A673 (cell line): ENCODE results near the gene GPR21. TPM values are rescaled to one million over a fixed set of nuclear protein-coding genes. Genes with fewer than 3 reads are reported as not detected.

Experiments used
- BruUV-seq: library from RNA; stranded (reverse); fragments of 400-500 nt; replicated peaks from 2 replicates; lab custom pipeline; 2021; lab: Mats Ljungman, UMichigan
- CTCF ChIA-PET: fragments of 300-600 bp; sonication (Branson Sonifier 250); formaldehyde crosslinking; loops from one replicate; lab custom pipeline; 2022; ENCODE audit warnings: antibody characterized with exemption; lab: Charles Lee
- POLR2A ChIA-PET: fragments of 300-600 bp; sonication (Branson Sonifier 250); formaldehyde crosslinking; loops from one replicate; lab custom pipeline; 2022; ENCODE audit warnings: antibody characterized with exemption; ENCODE audit not compliant: low non-redundant PET; lab: Charles Lee
- DNase-seq: peaks from one replicate; pipeline ENCODE4 v3.0.0-alpha.2; 2015; ENCODE audit warnings: low spot score
- H3K27ac ChIP-seq: fragments of 200-600 bp; sonication (generic); 2 replicates; pipeline ENCODE4 v1.5.1; 2016; ENCODE audit warnings: mixed run types, low read depth, mild to moderate bottlenecking, mixed read lengths, antibody characterized with exemption, low read length; ENCODE audit not compliant: poor library complexity, severe bottlenecking
- H3K27me3 ChIP-seq: fragments of 200-600 bp; sonication (generic); replicated peaks from 2 replicates; pipeline ENCODE4 v1.6.1; 2017; ENCODE audit warnings: mixed run types, low read depth, mild to moderate bottlenecking, mixed read lengths, antibody characterized with exemption, low read length; ENCODE audit not compliant: insufficient read depth, poor library complexity
- H3K36me3 ChIP-seq: fragments of 200-600 bp; sonication (generic); 2 replicates; pipeline ENCODE4 v1.6.1; 2016; ENCODE audit warnings: mixed run types, mild to moderate bottlenecking, mixed read lengths, antibody characterized with exemption, low read length; ENCODE audit not compliant: insufficient read depth, poor library complexity, severe bottlenecking
- H3K4me1 ChIP-seq: fragments of 200-600 bp; sonication (generic); 2 replicates; pipeline ENCODE4 v1.6.1; 2017; ENCODE audit warnings: mixed run types, mild to moderate bottlenecking, mixed read lengths, antibody characterized with exemption, low read length; ENCODE audit not compliant: insufficient read depth, poor library complexity, severe bottlenecking
- H3K4me3 ChIP-seq: fragments of 200-600 bp; sonication (generic); 2 replicates; pipeline ENCODE4 v1.5.1; 2016; ENCODE audit warnings: low read depth, mixed run types, mild to moderate bottlenecking, mixed read lengths, low read length; ENCODE audit not compliant: poor library complexity, severe bottlenecking
- H3K9me3 ChIP-seq: fragments of 200-600 bp; sonication (generic); 2 replicates; pipeline ENCODE4 v1.6.1; 2016; ENCODE audit warnings: mixed run types, low read depth, mild to moderate bottlenecking, mixed read lengths, antibody characterized with exemption, low read length; ENCODE audit not compliant: poor library complexity, severe bottlenecking
- CTCF ChIP-seq: fragments of 300-800, 200-600 bp; sonication (generic); conservative IDR thresholded peaks from 2 replicates; pipeline ENCODE4 v1.5.1; 2017; ENCODE audit warnings: low read depth, mild to moderate bottlenecking, antibody characterized with exemption, low read length, moderate library complexity, mixed read lengths
- EZH2 ChIP-seq: fragments of 200-600 bp; sonication (generic); IDR thresholded peaks from 2 replicates; pipeline ENCODE4 v1.6.1; 2017; ENCODE audit warnings: borderline replicate concordance, low read depth, mild to moderate bottlenecking, mixed read lengths, antibody characterized with exemption, low read length; ENCODE audit not compliant: poor library complexity, severe bottlenecking
- intact Hi-C: fragments of 100-400 bp; cut with micrococcal nuclease; formaldehyde crosslinking; loops from one replicate; pipeline ENCODE4 v1.10.0; 2022; ENCODE audit not compliant: unreplicated experiment
- total RNA-seq: library from RNA; stranded (reverse); gene quantifications from 2 replicates; pipeline ENCODE4 v1.2.3, GENCODE V29; 2021

The GPR21 gene
- total RNA-seq, 1 experiment from 2014 or later, result not detected

DNA sequence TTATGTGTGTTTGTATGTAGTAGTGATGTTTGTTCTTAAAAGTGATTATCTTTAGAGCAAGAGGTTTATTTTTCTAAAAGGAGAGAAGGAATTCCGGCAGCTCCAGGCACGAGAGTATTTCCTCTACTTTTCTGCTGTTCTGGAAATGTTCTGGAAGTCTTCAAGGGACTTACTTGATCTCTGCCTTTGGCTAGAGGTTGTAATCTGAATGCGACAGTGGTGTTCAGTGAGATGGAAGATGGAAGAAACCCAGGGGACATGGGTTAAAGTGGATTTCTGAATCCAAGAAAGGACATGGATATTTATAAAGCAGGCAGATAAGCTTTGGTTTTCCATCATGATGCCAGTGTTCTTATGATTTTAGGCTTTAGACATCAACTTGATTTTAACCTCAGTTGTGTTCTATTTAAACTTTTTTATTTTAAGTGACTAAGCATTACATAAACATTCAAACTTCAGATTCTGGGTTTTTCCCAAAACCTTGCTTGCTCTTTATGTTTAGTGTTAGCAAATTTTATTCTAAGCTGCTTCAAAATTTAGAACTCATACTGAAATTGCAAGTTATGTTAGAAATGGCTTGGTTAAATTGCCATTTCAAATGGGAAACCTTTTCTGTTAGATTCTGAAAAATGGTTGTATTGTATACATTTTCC lies 3.6 kb downstream of the GPR21 start:
- ChIA-PET CTCF (no interaction called here), POLR2A (no interaction called here)
- no TSS peak for BruUV-seq
- Histone ChIP-seq H3K9me3 (no peaks in the 10 kb centered on the region), H3K4me1 (peaks cover 22% of the 10 kb centered on the region), H3K36me3 (peaks cover 1% of the 10 kb centered on the region), H3K27me3 (no peaks in the 10 kb centered on the region), H3K4me3 (no peak overlapping the region), H3K27ac (no peak overlapping the region)
- intact Hi-C loops, result no loop called here
- no peak for DNase-seq
- no peak for TF ChIP-seq CTCF
- no peak for TF ChIP-seq EZH2

DNA sequence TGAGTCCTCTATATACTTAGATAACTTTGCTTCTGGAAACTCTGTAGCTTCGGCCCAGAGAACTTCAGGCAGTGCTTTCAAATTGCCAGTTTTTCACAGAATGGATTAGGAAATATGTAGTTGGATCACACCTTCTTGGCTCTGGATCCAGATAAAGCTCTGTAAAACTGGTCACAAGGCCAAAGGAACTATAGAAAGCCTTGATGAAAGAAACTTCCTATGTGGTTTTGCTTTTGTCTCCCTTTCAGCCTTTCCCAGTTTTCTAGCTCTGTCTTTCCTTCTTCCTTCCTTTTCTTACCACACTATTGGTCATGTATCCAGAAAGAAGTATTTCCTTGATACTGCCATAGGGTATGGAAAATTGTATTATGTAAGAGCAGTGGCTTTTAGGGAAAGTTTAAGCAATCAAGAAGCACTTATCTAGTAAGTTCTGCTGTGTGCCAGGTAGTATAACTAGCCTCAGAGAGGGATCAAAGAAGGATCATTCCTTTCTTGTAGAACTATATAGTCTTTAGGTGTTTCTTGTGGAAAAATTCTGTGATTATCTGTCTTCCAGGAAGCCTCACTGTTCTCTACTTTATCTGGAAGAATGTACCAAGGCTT lies 6.3 kb downstream of the GPR21 start:
- no TSS peak for BruUV-seq
- Histone ChIP-seq H3K27ac (no peak overlapping the region), H3K4me1 (peaks cover 10% of the 10 kb centered on the region), H3K27me3 (no peaks in the 10 kb centered on the region), H3K36me3 (peaks cover 14% of the 10 kb centered on the region), H3K9me3 (peaks cover 6% of the 10 kb centered on the region), H3K4me3 (no peak overlapping the region)
- intact Hi-C loops, result no loop called here
- DNase-seq, result no peak
- TF ChIP-seq EZH2 (no peak), CTCF (no peak)
- ChIA-PET CTCF (no interaction called here), POLR2A (no interaction called here)

DNA sequence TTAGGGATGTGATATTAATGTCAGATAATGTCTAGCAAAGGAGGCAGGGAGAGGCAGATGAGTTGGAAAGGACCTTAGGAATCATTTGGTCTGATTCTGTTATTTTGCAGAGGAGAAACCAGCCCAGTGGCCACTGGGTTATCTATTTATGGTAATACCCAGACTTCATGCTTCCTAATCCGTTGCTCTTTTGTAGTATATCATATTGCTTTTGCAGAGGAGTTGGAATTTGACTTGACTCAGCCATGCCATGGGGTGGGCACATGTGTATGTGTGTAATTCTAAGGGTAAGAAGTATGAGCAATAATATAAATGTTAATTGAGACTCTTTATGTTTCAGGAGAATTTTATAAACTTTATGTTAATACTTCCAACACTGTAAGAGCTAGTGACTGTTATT lies 7.3 kb downstream of the GPR21 start:
- ChIA-PET CTCF (no interaction called here), POLR2A (no interaction called here)
- TF ChIP-seq EZH2, result no peak
- TF ChIP-seq CTCF, result no peak
- Histone ChIP-seq H3K4me1 (peaks cover 18% of the 10 kb centered on the region), H3K27ac (no peak overlapping the region), H3K27me3 (no peaks in the 10 kb centered on the region), H3K4me3 (no peak overlapping the region), H3K9me3 (peaks cover 6% of the 10 kb centered on the region), H3K36me3 (peaks cover 14% of the 10 kb centered on the region)
- intact Hi-C loops, result no loop called here
- no peak for DNase-seq
- BruUV-seq, result no TSS peak
